ENCODE results near the gene MRPS14.
"Not testable (repeated sequence)": the region's sequence is repeated elsewhere in the genome, so short reads cannot be mapped to it uniquely, and the experiment has no call there.

MRPS14 gene

DNA sequence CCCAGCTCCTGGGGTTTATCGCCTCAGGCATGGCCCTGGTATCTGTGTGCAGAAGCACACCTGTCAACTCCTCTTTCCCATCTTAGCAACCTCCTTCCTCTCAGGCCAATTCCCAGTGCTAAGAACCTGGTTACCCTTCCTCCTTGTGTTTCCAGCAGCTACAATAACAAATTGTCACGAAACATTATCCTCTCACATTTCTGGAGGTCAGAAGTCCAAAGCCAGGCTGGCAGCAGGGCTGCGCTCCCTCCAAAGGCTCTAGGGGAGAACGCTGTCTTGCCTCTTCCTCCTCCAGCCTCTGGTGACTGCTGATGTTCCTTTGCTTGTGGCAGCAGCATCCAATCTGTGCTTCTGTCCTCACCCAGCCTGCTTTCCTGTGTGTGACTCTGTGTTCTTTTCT lies 10.7 kb upstream of the MRPS14 start:
- H2AFZ ChIP-seq (ENCODE audit: low read length) = peak overlapping the region; percentile 33
- WGBS, 2 donors (ENCODE audit: extremely low coverage in 2 of 2, insufficient read length in 2 of 2, insufficient replicate concordance in 1 of 2) = no CpG with 5 or more reads among the region's 4 CpGs
- H3K4me1 ChIP-seq (ENCODE audit: control insufficient read depth in 2 of 2, insufficient read depth in 1 of 2, low read depth in 1 of 2, low read length in 2 of 2) = peaks cover 0 to 2% of the 10 kb centered on the region in 2 donors
- H2BK120ac ChIP-seq (ENCODE audit: low read depth, low read length) = no peak overlapping the region
- H3K9ac ChIP-seq (ENCODE audit: low read depth, low read length, poor library complexity) = no peak overlapping the region
- no peak for DNase-seq (ENCODE audit: low spot score)
- H3K23ac ChIP-seq (ENCODE audit: low read depth, low read length, poor library complexity) = no peak overlapping the region
- peaks cover 0 to 2% (median 0%) of the 10 kb centered on the region in 3 experiments for H3K27me3 ChIP-seq (ENCODE audit: control insufficient read depth in 3 of 3, insufficient read depth in 3 of 3, low read depth in 1 of 3, low read length in 3 of 3)
- no peak overlapping the region for H2BK12ac ChIP-seq (ENCODE audit: low read length)
- no peak overlapping the region for H4K91ac ChIP-seq (ENCODE audit: low read depth, low read length, poor library complexity)
- no peak overlapping the region for H3K4me2 ChIP-seq (ENCODE audit: insufficient read depth, low read length, poor library complexity, severe bottlenecking)
- no peak overlapping the region for H3K18ac ChIP-seq (ENCODE audit: low read length)
- no peak overlapping the region for H3K4me3 ChIP-seq (ENCODE audit: low read length in 2 of 2)
- no peak overlapping the region for H2BK15ac ChIP-seq (ENCODE audit: low read length)
- H3K4ac ChIP-seq (ENCODE audit: low read length) = no peak overlapping the region
- no peaks in the 10 kb centered on the region for H3K79me1 ChIP-seq (ENCODE audit: low read depth, low read length)
- H2AK5ac ChIP-seq (ENCODE audit: low read depth, low read length) = no peak overlapping the region
- H4K8ac ChIP-seq (ENCODE audit: low read depth, low read length) = no peak overlapping the region
- H3K9me3 ChIP-seq (replicated peaks in 1 of 2; ENCODE audit: control insufficient read depth in 2 of 2, insufficient read depth in 1 of 2, low read depth in 1 of 2, low read length in 2 of 2) = no peaks in the 10 kb centered on the region
- H3K27ac ChIP-seq (replicated peaks; ENCODE audit: low read length) = no peak overlapping the region
- H3K14ac ChIP-seq (ENCODE audit: low read length) = no peak overlapping the region
- H2BK5ac ChIP-seq (ENCODE audit: low read length) = no peak overlapping the region
- no peaks in the 10 kb centered on the region for H3K36me3 ChIP-seq (replicated peaks in 1 of 2; ENCODE audit: control insufficient read depth in 2 of 2, insufficient read depth in 2 of 2, low read length in 2 of 2)

GRCh38 chr1:175024773-175025172 lies 1.5 kb upstream of the MRPS14 start:
- Histone ChIP-seq H4K91ac (ENCODE audit: low read depth, low read length, poor library complexity) (no peak overlapping the region), H2AFZ (ENCODE audit: low read length) (no peak overlapping the region), H3K9ac (ENCODE audit: low read depth, low read length, poor library complexity) (no peak overlapping the region), H2BK12ac (ENCODE audit: low read length) (no peak overlapping the region), H2BK15ac (ENCODE audit: low read length) (no peak overlapping the region), H3K4me1 (ENCODE audit: control insufficient read depth in 2 of 2, insufficient read depth in 1 of 2, low read depth in 1 of 2, low read length in 2 of 2) (no peaks in the 10 kb centered on the region), H3K4me3 (ENCODE audit: low read length in 2 of 2) (no peak overlapping the region), H3K4me2 (ENCODE audit: insufficient read depth, low read length, poor library complexity, severe bottlenecking) (no peak overlapping the region), H3K36me3 (replicated peaks in 1 of 2; ENCODE audit: control insufficient read depth in 2 of 2, insufficient read depth in 2 of 2, low read length in 2 of 2) (peaks cover 0 to 13% of the 10 kb centered on the region in 2 donors), H4K8ac (ENCODE audit: low read depth, low read length) (no peak overlapping the region), H3K9me3 (replicated peaks in 1 of 2; ENCODE audit: control insufficient read depth in 2 of 2, insufficient read depth in 1 of 2, low read depth in 1 of 2, low read length in 2 of 2) (no peaks in the 10 kb centered on the region), H3K79me1 (ENCODE audit: low read depth, low read length) (no peaks in the 10 kb centered on the region), H3K18ac (ENCODE audit: low read length) (no peak overlapping the region), H2BK5ac (ENCODE audit: low read length) (no peak overlapping the region), H3K14ac (ENCODE audit: low read length) (no peak overlapping the region), H3K27ac (replicated peaks; ENCODE audit: low read length) (no peak overlapping the region), H3K4ac (ENCODE audit: low read length) (no peak overlapping the region), H3K23ac (ENCODE audit: low read depth, low read length, poor library complexity) (no peak overlapping the region), H2BK120ac (ENCODE audit: low read depth, low read length) (no peak overlapping the region), H2AK5ac (ENCODE audit: low read depth, low read length) (no peak overlapping the region), H3K27me3 (ENCODE audit: control insufficient read depth in 3 of 3, insufficient read depth in 3 of 3, low read depth in 1 of 3, low read length in 3 of 3) (no peaks in the 10 kb centered on the region)
- whole genome bisulfite sequencing, 2 donors (ENCODE audit: extremely low coverage in 2 of 2, insufficient read length in 2 of 2, insufficient replicate concordance in 1 of 2) = no CpG with 5 or more reads among the region's 2 CpGs
- DNase-seq (ENCODE audit: low spot score) = no peak

DNA sequence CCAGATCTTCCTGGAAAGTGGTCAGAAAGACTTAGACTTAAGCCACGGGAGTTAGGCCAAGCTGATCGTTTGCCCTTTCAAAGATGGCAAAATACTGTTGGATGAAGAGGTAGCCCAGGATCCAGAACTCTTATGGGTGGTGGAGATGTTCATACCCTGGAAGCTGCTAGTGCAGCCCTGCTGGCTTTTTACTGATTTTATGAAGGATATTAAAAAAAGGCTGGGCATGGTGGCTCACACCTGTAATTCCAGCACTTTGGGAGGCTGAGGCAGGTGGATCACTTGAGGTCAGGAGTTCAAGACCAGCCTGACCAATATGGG lies 657 bp upstream of the MRPS14 start:
- not testable (repeated sequence) for H4K8ac ChIP-seq (ENCODE audit: low read depth, low read length); H3K27me3 ChIP-seq (ENCODE audit: control insufficient read depth in 3 of 3, insufficient read depth in 3 of 3, low read depth in 1 of 3, low read length in 3 of 3); H3K4ac ChIP-seq (ENCODE audit: low read length); H2BK12ac ChIP-seq (ENCODE audit: low read length); H3K14ac ChIP-seq (ENCODE audit: low read length); H3K79me1 ChIP-seq (ENCODE audit: low read depth, low read length); H3K27ac ChIP-seq (replicated peaks; ENCODE audit: low read length); H2AK5ac ChIP-seq (ENCODE audit: low read depth, low read length); H3K9me3 ChIP-seq (replicated peaks in 1 of 2; ENCODE audit: control insufficient read depth in 2 of 2, insufficient read depth in 1 of 2, low read depth in 1 of 2, low read length in 2 of 2); H2BK15ac ChIP-seq (ENCODE audit: low read length); H3K9ac ChIP-seq (ENCODE audit: low read depth, low read length, poor library complexity); H3K4me1 ChIP-seq (ENCODE audit: control insufficient read depth in 2 of 2, insufficient read depth in 1 of 2, low read depth in 1 of 2, low read length in 2 of 2); H2BK5ac ChIP-seq (ENCODE audit: low read length); H3K23ac ChIP-seq (ENCODE audit: low read depth, low read length, poor library complexity); DNase-seq (ENCODE audit: low spot score); H3K18ac ChIP-seq (ENCODE audit: low read length); H4K91ac ChIP-seq (ENCODE audit: low read depth, low read length, poor library complexity); H2BK120ac ChIP-seq (ENCODE audit: low read depth, low read length)
- Histone ChIP-seq H2AFZ (ENCODE audit: low read length) (peak overlapping the region; percentile 91), H3K4me2 (ENCODE audit: insufficient read depth, low read length, poor library complexity, severe bottlenecking) (peak overlapping the region; percentile 62), H3K36me3 (replicated peaks in 1 of 2; ENCODE audit: control insufficient read depth in 2 of 2, insufficient read depth in 2 of 2, low read length in 2 of 2) (peaks cover 0 to 21% of the 10 kb centered on the region in 2 donors), H3K4me3 (ENCODE audit: low read length in 2 of 2) (peak overlapping the region; percentile 69 to 85)
- no CpG with 5 or more reads among the region's 2 CpGs for WGBS, 2 donors (ENCODE audit: extremely low coverage in 2 of 2, insufficient read length in 2 of 2, insufficient replicate concordance in 1 of 2)

GRCh38 chr1:175019524-175019923 lies 3.7 kb downstream of the MRPS14 start:
- DNase-seq (ENCODE audit: low spot score) = no peak
- no CpG with 5 or more reads among the region's 3 CpGs for WGBS, 2 donors (ENCODE audit: extremely low coverage in 2 of 2, insufficient read length in 2 of 2, insufficient replicate concordance in 1 of 2)
- H3K36me3 ChIP-seq (replicated peaks in 1 of 2; ENCODE audit: control insufficient read depth in 2 of 2, insufficient read depth in 2 of 2, low read length in 2 of 2) = peaks cover 10 to 63% of the 10 kb centered on the region in 2 donors
- H3K23ac ChIP-seq (ENCODE audit: low read depth, low read length, poor library complexity) = no peak overlapping the region
- H4K8ac ChIP-seq (ENCODE audit: low read depth, low read length) = no peak overlapping the region
- H2BK120ac ChIP-seq (ENCODE audit: low read depth, low read length) = no peak overlapping the region
- H3K27ac ChIP-seq (replicated peaks; ENCODE audit: low read length) = no peak overlapping the region
- no peak overlapping the region for H2BK5ac ChIP-seq (ENCODE audit: low read length)
- H3K27me3 ChIP-seq (ENCODE audit: control insufficient read depth in 3 of 3, insufficient read depth in 3 of 3, low read depth in 1 of 3, low read length in 3 of 3) = no peaks in the 10 kb centered on the region
- no peak overlapping the region for H2BK15ac ChIP-seq (ENCODE audit: low read length)
- no peak overlapping the region for H2AK5ac ChIP-seq (ENCODE audit: low read depth, low read length)
- no peak overlapping the region for H3K18ac ChIP-seq (ENCODE audit: low read length)
- no peak overlapping the region for H3K14ac ChIP-seq (ENCODE audit: low read length)
- H2BK12ac ChIP-seq (ENCODE audit: low read length) = no peak overlapping the region
- H4K91ac ChIP-seq (ENCODE audit: low read depth, low read length, poor library complexity) = no peak overlapping the region
- H3K4me3 ChIP-seq (ENCODE audit: low read length in 2 of 2) = no peak overlapping the region
- no peak overlapping the region for H3K4ac ChIP-seq (ENCODE audit: low read length)
- no peak overlapping the region for H2AFZ ChIP-seq (ENCODE audit: low read length)
- H3K4me1 ChIP-seq (ENCODE audit: control insufficient read depth in 2 of 2, insufficient read depth in 1 of 2, low read depth in 1 of 2, low read length in 2 of 2) = no peaks in the 10 kb centered on the region
- no peak overlapping the region for H3K9ac ChIP-seq (ENCODE audit: low read depth, low read length, poor library complexity)
- H3K4me2 ChIP-seq (ENCODE audit: insufficient read depth, low read length, poor library complexity, severe bottlenecking) = no peak overlapping the region
- peaks cover 2% of the 10 kb centered on the region for H3K79me1 ChIP-seq (ENCODE audit: low read depth, low read length)
- no peaks in the 10 kb centered on the region for H3K9me3 ChIP-seq (replicated peaks in 1 of 2; ENCODE audit: control insufficient read depth in 2 of 2, insufficient read depth in 1 of 2, low read depth in 1 of 2, low read length in 2 of 2)
